Peyer's patch (tissue), 4 donors: ENCODE measurements around the gene AP4M1. TPM values are rescaled to one million over a fixed set of nuclear protein-coding genes. Genes with fewer than 3 reads are reported as not detected.

Experiments
- DNase-seq, 3 donors: peaks; one replicate each; pipeline ENCODE4 v3.0.0-alpha.2; 2017 to 2019
- H3K27ac ChIP-seq, 4 donors: fragments of 200-600 bp; sonication (generic); one replicate each; pipeline ENCODE4 v1.5.1; 2016 to 2019
- H3K27me3 ChIP-seq, 2 donors: fragments of 200-600 bp; sonication (generic); one replicate each; pipeline ENCODE4 v1.5.1; 2019
- H3K36me3 ChIP-seq, 3 donors: fragments of 200-600 bp; sonication (generic); one replicate each; pipeline ENCODE4 v1.5.1; 2016 to 2019
- H3K4me1 ChIP-seq, 4 donors: fragments of 200-600 bp; sonication (generic); one replicate each; pipeline ENCODE4 v1.5.1; 2016 to 2019
- H3K4me3 ChIP-seq, 4 donors: fragments of 200-600 bp; sonication (generic); 1 replicate in 3 of 4; 2 replicates in 1 of 4; pipeline ENCODE4 v1.5.1; 2016 to 2019; ENCODE audit warnings: mild to moderate bottlenecking in 1 of 4
- H3K9me3 ChIP-seq, 4 donors: fragments of 200-600 bp; sonication (generic); one replicate each; pipeline ENCODE4 v1.5.1; 2016 to 2019; ENCODE audit warnings: mild to moderate bottlenecking in 1 of 4
- POLR2A ChIP-seq, 2 donors: fragments of 450-650 bp; IDR thresholded peaks; one replicate each; pipeline ENCODE4 v1.5.1; 2017; ENCODE audit warnings: antibody characterized with exemption in 2 of 2, mild to moderate bottlenecking in 2 of 2, moderate library complexity in 2 of 2
- total RNA-seq, 4 donors: library from RNA; depleted of rRNA; stranded (reverse); fragments of >200 nt; gene quantifications; one replicate each; pipeline ENCODE4 v1.1.0, GENCODE V29; 2016
- TF ChIP-seq, protein P1 (sequence below), 6 experiments: fragments of 450-650 bp in 4 of 6; fragments of 200-600 bp in 2 of 6; sonication (generic) in 1 of 6; IDR thresholded peaks; one replicate each; pipeline ENCODE4 v1.5.1; 2017 to 2019; ENCODE audit warnings: antibody characterized with exemption in 6 of 6, mild to moderate bottlenecking in 3 of 6, moderate library complexity in 1 of 6

AP4M1 gene
- total RNA-seq, 4 donors from 2014 or later, result 28.7 to 119 (median 33.6) TPM

DNA sequence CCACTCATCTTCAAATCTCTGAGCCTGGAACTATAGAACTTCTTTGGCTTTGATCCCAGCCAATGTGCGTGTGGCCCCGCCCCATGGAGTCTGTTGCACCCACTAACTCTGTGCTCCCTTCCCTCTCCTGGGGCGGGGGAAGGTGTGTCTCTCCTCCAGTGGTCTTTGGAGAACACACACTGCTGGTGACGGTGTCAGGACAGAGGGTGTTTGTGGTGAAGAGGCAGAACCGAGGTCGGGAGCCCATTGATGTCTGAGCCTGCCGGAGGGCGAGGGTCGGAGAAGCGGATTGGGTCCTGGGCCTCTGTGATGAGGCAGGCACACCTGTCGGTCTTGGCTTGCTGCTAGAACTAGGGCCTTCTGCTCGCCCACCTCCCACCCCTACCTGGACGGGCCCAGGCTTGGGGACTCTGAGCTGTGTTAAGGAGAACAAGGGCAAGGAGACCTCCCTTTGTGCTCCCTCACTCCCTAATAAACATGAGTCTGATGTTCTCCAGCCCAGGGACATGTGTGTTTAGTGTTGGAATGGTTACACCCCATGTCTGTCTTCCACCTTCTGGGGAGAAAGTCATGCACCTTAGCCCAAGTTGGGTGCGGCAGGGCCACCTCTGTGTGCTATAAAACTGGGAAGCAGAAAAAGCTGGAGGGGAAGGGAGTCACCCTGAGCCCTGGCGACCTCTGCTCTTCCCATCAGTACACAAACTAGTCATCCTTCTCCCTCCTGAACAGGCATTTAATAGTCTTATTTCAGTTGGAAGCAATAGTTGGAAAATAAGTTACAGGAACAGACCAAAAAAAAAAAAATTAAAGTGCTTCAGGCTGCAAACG is 52.5 kb downstream of the AP4M1 start:
- H3K4me1 ChIP-seq, result peaks cover 0 to 70% (median 13%) of the 10 kb centered on the region in 4 donors
- H3K9me3 ChIP-seq, result no peaks in the 10 kb centered on the region
- DNase-seq, result peak in 2 of 3 donors; percentile 69 to 70
- H3K27ac ChIP-seq, result peak overlapping the region in 3 of 4 donors; percentile 68 to 95 (median 81)
- H3K27me3 ChIP-seq, result no peaks in the 10 kb centered on the region
- H3K4me3 ChIP-seq, result no peak overlapping the region
- H3K36me3 ChIP-seq, result peaks cover 0 to 41% (median 0%) of the 10 kb centered on the region in 3 donors
- TF ChIP-seq POLR2A (IDR thresholded peaks at IDR 0.05), result peak in 1 of 2 donors; percentile 5
- TF ChIP-seq, protein P1, sequence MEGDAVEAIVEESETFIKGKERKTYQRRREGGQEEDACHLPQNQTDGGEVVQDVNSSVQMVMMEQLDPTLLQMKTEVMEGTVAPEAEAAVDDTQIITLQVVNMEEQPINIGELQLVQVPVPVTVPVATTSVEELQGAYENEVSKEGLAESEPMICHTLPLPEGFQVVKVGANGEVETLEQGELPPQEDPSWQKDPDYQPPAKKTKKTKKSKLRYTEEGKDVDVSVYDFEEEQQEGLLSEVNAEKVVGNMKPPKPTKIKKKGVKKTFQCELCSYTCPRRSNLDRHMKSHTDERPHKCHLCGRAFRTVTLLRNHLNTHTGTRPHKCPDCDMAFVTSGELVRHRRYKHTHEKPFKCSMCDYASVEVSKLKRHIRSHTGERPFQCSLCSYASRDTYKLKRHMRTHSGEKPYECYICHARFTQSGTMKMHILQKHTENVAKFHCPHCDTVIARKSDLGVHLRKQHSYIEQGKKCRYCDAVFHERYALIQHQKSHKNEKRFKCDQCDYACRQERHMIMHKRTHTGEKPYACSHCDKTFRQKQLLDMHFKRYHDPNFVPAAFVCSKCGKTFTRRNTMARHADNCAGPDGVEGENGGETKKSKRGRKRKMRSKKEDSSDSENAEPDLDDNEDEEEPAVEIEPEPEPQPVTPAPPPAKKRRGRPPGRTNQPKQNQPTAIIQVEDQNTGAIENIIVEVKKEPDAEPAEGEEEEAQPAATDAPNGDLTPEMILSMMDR (IDR thresholded peaks at IDR 0.05), result no peak

DNA sequence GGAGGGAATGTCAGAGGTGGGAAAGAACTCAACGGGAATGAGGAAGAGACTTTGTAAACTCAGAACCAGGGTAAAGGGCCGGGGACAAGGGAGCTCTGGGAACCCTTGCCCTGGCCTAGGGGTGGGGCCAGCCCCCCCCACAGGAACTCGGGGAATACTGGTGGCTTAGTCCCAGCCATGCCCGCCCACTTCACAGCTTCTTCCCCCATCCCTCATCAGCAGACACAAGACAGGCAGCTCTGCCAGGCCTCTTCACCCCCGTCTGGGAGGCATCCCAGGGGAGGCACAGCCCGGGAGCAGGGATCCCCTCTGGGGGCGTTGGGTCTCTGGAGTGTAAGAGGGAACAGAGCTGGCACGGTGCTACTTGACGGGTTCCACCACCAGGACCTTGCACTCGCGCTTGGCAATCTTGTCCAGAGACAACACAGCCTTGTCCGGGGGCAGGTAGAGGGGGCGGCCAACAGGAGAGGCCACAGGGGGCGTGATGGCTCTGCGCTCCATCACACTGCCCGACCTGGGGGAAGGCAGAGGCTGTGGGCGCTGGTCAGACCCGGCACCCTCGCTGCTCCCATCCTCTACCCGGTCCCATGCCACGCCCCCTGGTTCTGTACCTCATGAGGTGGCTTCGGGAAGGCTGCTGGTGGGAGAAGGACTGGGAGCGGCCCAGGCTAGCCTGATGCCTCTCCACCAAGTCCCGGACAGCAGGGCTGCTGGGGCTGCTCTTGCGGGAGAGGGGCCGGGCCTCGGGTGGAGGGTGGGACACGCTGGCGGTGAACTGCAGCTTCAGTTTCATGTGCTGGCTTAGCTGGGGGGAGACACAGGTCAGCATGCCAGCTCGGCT is 53.4 kb downstream of the AP4M1 start:
- Histone ChIP-seq H3K4me3 (no peak overlapping the region), H3K4me1 (peaks cover 0 to 71% (median 11%) of the 10 kb centered on the region in 4 donors), H3K27me3 (no peaks in the 10 kb centered on the region), H3K9me3 (no peaks in the 10 kb centered on the region), H3K27ac (peak overlapping the region in 3 of 4 donors; percentile 68 to 95 (median 81)), H3K36me3 (peaks cover 0 to 41% (median 0%) of the 10 kb centered on the region in 3 donors)
- TF ChIP-seq, protein P1 (IDR thresholded peaks at IDR 0.05), result no peak
- no peak for TF ChIP-seq POLR2A (IDR thresholded peaks at IDR 0.05)
- DNase-seq, result peak in 2 of 3 donors; percentile 77 to 81

DNA sequence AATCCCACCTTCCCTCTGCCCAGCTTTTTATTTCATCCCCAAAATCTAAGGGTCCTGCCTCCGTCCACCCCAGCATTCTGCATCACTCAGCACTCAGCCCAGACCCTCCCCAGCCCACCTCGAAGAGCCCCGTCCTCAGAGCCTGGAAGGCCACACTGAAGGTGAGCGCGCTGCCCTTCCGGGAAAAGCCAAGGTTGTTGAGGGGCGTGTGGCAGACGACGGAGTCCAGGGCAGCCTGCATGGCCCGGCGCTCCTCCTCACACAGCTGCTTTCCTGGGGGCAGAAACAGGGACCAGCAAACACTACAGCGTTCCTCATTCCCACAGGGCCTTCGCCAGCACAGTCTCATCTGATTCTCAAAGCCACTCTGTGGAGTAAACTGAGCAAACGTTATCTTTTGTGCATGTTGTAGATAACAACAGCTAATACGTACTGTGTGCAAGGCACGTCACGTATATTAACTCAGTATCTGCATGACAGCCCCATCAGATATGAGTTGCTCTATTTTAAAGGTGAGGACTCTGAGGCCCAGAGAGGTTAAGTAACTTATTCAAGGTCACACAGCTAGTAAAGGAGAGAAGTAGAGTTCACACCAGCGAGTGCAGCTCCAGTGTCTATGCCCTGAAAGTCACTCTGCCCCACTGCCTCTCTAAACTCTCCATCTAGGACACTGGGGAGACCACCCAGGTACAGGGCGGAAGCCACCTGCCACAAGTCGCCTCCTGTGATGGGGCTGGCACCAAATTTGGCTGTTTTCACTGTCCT is 54.3 kb downstream of the AP4M1 start:
- Histone ChIP-seq H3K4me1 (peaks cover 0 to 62% (median 11%) of the 10 kb centered on the region in 4 donors), H3K27me3 (no peaks in the 10 kb centered on the region), H3K27ac (peak overlapping the region in 3 of 4 donors; percentile 68 to 95 (median 81)), H3K4me3 (no peak overlapping the region), H3K9me3 (no peaks in the 10 kb centered on the region), H3K36me3 (peaks cover 0 to 41% (median 0%) of the 10 kb centered on the region in 3 donors)
- TF ChIP-seq, protein P1 (IDR thresholded peaks at IDR 0.05), result no peak
- TF ChIP-seq POLR2A (IDR thresholded peaks at IDR 0.05), result no peak
- DNase-seq, result no peak

DNA sequence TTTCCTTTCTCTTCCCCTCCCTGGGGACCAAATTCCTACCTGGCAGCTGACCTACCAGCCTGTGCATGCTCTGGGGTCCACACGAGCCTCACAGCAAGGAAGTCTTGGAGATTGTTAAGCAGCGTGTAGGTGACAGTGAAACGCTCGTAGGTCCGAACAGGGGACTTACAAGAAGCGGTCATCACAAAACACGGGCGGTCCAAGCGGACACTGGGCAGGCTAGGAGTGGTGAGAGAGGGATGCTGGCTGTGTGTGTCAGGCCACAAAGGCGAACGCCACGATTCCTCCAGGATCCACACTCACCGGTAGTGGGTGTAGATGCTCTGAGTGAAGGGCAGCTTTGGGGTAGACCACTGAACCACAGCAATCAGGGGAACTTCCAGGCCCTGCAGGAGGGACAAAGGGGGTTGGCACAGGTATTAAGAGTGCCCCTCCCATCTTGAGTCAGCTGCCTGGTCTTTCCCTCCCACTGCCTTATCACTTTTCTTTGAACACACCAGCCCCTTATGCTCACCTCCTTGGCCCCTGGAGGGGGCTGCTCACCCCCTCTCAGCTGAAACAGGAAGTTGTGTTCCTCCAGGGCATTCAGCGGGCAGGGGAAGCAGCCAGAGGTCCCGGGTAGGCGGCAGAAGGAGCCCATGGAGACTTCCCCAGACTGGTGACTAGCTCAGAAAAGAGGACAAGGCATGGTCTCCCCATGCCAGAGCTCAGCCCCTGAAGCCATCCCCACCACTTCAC is 55.1 kb downstream of the AP4M1 start:
- H3K9me3 ChIP-seq, result no peaks in the 10 kb centered on the region
- H3K27ac ChIP-seq, result peak overlapping the region in 2 of 4 donors; percentile 92 to 95
- peaks cover 0 to 58% (median 11%) of the 10 kb centered on the region in 4 donors for H3K4me1 ChIP-seq
- no peak for DNase-seq
- H3K36me3 ChIP-seq, result peaks cover 0 to 41% (median 0%) of the 10 kb centered on the region in 3 donors
- no peaks in the 10 kb centered on the region for H3K27me3 ChIP-seq
- H3K4me3 ChIP-seq, result peak overlapping the region in 1 of 4 donors; percentile 95
- TF ChIP-seq, protein P1 (IDR thresholded peaks at IDR 0.05), result no peak
- no peak for TF ChIP-seq POLR2A (IDR thresholded peaks at IDR 0.05)
